Measurements from ENCODE around the gene NSUN3.

DNA sequence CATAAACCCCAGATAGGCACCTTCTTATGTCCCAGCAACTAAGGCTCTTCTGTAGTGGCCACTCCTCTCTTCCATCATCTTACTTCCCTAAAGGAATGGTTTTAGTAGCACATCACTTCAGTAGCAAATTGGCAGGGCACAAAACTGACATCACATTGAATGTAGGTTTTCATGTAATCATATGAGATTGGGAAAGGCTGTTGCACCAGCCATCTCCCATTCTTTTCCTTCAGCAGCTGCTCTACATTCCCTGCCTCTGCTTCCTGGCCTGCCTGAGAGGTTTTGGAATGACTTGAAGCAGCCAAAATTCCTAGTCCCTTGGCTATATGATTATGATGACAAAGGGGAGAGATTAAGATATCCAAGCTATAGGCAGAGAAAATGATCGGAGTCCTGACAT lies 36.5 kb downstream of the NSUN3 start:
- no peak for TF ChIP-seq POLR2AphosphoS5 (IDR thresholded peaks at IDR 0.05)
- TF ChIP-seq, protein P1, sequence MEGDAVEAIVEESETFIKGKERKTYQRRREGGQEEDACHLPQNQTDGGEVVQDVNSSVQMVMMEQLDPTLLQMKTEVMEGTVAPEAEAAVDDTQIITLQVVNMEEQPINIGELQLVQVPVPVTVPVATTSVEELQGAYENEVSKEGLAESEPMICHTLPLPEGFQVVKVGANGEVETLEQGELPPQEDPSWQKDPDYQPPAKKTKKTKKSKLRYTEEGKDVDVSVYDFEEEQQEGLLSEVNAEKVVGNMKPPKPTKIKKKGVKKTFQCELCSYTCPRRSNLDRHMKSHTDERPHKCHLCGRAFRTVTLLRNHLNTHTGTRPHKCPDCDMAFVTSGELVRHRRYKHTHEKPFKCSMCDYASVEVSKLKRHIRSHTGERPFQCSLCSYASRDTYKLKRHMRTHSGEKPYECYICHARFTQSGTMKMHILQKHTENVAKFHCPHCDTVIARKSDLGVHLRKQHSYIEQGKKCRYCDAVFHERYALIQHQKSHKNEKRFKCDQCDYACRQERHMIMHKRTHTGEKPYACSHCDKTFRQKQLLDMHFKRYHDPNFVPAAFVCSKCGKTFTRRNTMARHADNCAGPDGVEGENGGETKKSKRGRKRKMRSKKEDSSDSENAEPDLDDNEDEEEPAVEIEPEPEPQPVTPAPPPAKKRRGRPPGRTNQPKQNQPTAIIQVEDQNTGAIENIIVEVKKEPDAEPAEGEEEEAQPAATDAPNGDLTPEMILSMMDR (IDR thresholded peaks at IDR 0.05) = no peak
- TF ChIP-seq POLR2A (IDR thresholded peaks at IDR 0.05; ENCODE audit: low read depth) = no peak
- no peak for TF ChIP-seq EP300 (IDR thresholded peaks at IDR 0.05)
